Activated T-helper 1 cell treated with Interleukin-2 at 50 U/mL for 16 hours (primary cell): ENCODE data around the gene CERS1.

ENCODE experiments used
- DNase-seq: peaks from one replicate; pipeline ENCODE4 v3.0.0-alpha.2; 2020; ENCODE audit warnings: low read depth

The CERS1 gene

DNA sequence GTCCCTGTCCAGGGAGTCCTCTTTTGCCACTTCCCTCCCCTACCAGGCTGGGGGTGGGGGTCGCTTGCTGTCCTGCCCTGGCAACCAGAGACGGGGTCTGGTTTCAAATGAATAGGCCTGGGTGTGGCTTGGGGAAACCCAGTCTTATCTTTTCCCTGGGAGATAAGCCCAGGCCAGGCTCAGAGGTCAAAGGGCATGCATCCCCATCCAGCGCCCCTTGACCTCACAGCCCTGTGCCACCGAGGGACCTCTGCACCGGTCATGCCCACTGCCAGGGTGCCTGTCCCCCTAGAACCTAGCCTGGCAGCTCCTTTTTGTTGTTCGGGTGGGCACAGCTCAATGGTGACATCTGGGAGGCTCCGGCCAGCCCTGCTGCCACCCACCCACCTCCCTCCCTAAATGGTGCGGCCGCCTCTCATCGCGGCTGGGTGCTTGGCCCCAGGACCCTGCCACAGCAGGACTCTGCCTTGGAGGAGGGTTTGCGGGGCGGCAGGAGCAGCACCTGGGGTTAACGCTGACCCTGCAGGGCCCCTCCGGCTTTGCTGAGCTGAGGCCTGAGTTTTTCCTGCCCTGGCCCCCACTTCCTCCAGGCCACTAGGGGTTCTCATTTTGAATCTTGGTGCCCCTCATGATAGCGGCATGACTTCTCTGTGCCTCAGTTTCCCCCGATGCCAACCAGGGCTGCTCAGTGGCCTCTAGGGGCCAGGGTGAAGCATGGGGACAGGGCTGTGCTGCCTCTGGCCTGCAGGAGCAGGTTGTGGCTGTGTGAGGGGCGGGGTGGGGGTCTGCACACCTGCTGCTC, 2.9 kb upstream of the CERS1 start:
- no peak for DNase-seq

DNA sequence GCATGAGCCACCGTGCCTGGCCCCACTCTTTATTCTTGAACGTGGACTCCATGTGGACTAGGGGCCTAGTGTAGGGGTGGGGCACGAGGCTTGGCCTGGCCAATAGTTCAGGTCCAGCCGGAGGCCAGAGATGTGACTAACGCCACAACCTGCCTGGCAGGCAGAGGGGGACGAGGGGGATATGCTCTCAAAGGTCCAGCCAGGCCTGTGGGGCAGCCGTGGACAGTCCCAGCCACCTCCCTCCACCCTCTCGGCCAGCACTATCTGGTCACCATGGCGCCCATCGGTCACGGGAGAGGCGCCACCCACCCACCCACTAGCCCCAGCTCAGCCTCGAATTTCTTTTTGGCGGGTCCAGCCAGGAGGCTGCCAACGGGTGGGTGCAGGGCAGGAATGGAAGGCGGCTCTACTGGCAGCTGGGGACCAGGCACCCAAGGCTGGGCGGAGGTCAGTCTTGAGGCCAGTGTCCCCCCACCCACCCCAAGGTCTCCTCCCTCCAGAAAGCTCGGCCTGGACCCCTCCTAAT, 2.2 kb upstream of the CERS1 start:
- DNase-seq, result no peak

DNA sequence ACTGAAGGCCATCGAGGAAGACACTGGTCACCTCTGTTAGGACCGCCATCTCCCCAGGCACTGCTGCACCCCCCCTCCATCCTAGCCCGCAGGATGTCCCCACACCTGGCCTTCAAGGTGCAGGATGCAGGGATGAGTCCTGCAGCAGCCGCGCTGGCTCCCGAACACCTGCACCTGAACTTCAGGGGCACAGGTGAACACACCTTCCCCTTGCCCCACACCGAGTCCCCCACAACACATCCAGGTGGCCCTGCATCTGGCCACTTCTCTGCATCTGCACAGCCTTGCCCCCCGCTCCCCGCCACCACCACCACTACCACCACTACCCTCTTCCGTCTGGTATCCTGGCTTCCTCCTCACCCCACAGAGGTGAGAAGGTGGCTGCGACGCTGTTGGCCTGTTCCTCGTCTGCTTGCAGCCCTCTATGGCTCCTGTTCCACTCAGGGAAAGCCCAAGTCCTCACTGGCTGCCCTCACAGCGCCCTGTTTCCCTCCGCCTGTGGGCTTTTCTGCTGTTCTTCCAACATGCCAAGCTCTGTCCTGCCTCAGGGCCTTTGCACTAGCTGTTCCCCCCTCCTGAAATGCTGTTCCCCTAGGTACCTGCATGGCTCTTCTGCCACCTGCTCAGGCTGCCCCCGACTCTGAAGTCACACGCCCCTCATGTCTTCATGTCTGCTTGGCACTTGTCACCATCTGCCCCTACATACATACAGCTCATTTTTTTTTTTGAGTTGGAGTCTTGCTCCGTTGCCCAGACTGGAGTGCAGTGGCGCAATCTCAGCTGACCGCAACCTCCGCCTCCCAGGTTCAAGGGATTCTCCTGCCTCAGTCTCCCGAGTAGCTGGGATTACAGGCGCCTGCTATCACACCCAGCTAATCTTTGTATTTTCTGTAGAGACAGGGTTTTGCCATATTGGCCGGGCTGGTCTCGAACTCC, 1.4 kb upstream of the CERS1 start:
- no peak for DNase-seq

DNA sequence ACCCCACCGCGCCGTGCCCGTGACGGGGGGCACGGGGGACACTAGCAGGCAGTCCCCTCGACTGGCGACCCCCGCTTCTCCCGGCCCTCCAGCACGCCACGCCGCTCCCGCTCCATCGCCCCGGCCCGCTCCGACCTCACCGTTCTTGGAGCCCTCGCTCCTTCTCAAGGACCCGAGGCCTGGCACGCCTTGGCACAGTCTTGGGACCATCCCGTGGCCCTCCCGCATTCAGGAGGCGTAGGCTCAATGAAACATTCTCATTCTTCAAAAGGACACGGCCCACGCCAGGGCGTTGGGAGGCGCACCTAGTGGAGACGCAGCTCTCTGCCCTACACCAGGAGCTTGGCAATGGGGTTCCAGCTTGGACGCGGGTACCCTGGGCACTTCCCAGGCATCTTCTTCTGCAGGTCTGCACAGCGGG, 473 bp upstream of the CERS1 start:
- DNase-seq, result no peak

DNA sequence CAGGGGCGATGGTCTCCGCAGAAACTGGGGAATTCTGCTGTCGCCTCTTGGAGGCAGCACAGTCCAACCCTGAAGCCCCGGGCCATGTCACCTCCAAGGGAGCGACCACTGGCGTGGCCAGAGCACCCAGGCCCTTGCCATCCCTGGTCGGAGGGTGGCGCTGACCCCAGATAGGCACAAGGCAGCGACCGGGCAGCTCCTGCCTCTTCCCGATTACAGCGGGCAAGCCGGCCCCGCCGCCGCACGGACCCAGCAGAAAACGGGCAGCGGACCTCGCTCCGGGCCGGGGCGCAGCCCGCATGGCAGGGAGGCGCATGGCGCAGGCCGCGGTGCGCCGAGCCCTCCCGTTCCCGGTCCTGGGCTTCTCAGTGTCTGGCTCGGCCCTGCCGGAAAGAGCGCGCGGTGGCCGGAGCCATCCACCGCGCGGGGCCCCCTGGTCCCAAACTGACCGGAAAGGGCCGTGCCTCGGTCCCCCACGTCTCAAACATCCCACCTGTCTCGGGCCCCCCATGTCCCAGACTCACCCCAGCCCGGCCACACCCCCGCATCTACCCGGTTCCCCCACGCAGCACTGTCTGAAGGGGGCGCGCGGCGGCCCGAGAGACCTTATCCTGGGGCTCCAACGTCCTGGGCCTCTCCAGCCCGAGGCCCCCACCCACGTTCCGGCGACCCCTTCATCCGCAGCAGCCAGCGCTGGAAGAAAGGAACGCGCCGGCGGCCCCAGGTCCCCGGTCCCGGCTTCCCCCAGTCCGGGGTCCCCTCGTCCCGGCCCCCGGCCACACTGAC, 727 bp downstream of the CERS1 start:
- no peak for DNase-seq

DNA sequence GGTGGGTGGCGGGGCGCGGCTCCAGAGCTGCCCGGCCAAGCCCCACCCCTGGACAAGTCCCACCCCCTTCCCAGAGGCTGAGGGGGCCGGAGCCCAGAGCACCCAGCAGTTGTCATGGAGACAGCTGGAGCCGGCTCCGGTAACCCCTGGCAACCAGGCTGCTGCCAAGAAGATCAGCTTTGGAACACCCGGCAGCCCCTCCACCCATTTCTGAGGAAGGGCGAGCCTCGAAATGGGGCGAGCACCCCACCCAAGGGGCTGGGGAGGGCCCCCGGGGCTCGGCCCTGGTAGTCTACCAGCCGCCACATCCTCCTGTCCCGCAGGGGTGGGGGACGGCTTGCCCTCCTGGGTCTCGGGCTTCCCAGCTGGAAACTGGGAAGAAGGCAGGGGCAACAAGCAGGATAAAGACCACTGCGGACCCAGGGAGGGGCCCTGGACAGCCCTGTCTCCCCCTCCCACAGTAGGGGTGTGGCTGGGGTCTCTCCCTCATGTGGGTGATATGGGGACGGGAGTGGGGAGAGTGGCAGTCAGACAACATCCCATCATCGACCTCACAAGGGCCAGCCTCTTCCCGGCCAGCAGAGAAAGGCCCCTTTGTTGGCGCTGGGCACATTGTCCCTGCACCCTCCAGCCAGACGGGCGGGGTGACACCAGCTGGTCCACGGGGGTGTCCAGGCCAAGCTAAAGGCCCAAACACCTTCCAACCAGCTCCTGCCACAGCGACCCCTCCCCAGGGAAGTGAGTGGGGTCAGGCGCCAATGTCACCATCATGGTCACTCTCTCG, 1.5 kb downstream of the CERS1 start:
- DNase-seq, result no peak

DNA sequence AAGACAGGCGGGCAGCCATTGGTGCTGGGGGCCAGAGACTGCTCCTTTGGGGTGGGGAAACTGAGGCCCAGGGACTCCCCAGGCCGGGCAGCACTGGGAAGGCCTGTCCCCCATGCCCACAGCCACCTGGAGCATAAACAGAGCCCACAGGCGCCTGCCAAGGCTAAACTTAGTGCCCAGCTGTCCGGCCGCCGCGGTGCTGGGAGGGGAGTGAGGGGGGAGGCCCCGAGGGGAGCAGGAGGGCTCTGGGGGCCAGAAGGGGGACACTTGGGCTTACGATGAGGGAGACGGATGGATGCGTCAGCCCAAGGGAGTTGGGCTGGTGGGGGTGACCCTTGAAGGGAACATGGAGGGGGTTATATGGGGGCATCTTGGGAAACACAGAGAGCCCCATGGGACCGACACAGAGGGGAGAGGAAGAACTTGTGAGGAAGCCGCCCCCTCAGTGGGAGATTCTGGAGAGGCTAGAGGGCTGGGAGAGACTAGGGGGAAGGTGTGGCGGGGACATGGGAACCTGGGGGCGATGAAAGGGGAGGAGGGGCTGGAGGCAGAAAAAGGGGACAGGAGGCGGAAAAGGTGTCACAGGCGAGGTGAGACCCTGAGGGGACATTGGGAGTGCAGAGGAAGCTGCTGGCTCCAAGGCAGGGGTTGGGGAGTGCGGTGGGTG, 2.2 kb downstream of the CERS1 start:
- DNase-seq, result no peak

DNA sequence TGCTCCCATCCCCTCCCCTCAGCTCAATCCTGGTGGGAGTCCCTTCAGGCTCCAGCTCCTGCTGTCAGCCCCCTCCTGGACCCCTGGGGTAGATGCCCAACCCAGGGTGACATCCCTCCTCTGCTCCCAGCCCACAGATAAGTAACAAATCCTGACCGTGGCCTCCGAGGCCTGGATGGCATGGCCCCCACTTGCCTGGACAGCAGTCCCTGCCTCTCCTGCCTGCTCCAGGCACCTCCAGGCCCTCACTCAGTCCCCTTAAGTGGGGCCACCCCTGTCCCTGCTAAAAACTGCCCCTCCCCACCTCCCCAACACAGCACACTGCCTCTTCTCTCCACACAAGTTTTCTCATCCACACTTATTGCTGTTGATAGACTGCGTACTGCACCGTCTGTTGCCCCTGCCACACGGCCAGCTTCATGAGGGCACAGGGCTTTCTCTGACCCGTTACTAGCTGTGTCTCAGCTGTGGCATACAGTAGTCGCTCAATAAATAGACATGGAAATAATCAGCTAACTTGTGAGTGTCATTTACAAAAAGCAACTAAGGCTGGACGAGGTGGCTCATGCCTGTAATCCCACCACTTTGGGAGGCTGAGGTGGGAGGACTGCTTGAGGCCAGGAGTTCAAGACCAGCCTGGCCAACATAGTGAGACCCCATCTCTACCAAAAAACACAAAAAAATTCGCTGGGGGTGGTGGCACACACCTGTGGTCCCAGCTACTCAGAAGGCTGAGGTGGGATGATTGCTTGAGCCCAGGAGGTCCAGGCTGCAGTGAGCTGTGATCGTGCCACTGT, 5.8 kb downstream of the CERS1 start:
- DNase-seq, result no peak

DNA sequence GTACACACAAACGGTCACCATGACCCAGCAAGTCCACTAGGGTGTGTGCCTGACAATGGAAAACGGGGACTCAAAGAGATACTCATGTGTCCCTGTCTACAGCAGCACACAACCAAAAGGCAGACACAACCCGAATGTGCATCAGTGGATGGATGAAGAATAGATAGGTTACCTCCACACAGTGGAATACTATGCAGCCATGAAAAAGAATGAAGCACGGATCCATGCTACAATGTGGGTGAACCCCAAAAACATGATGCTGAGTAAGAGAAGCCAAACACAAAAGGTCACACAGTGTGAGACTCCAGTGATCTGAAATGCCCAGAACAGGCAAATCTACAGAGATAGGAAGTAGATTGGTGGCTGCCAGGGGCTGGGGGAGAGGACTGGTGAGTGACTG, 9.0 kb downstream of the CERS1 start:
- no peak for DNase-seq

DNA sequence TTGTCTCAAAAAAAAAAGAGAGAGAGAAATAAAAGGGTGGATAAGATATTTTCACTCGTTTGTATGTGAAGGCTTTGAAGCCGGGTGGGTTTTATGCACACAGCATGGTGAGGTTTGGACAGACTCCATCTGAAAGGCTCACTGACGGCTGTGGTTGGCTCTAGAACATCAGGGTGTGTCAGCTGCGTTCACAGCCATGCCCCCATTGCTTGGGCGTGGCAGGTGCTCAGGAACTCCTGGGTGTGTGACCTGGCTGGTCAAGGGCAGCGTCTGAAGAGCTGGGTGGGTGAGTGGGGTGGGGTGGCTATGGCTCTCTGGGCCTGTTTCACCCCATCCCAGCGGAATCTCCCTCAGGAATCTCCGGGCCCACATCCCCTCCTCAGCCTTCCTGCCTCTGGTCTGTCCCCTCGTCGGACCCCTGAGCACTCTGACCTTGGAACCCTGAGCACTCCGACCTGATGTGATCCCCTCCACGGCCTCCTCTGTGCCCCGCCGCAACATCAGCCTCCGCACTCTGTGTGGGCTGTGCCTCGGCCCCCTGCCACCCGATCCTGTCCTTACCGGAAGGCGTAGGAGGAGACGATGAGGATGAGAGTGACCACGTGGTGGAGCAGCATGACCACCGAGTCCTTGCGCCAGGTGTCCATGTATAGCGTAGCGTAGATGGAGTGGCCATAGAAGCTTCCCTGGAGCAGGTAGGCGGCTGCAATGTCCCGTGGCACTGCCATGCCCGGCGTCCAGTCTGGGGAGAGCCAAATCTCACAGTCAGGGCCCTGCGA, 12.2 kb downstream of the CERS1 start:
- no peak for DNase-seq

DNA sequence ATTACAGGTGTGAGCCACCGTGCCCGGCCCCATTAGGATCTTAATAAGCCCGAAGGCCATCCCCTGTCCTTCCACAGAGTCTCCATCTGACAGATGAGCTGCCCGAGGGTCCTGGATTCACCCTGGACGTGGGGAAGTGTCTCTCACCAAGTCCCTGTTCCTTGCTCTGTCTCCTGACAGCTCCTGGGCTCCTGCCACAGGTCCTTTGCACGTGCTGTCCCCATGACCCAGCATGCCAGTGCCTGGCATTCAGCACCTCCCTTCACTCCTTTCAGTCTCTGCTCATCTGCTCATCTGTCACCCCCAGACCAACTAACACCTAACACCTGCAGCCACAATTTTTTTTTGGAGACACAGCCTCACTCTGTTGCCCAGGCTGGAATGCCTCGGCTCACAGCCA, 14.5 kb downstream of the CERS1 start:
- DNase-seq, result no peak

DNA sequence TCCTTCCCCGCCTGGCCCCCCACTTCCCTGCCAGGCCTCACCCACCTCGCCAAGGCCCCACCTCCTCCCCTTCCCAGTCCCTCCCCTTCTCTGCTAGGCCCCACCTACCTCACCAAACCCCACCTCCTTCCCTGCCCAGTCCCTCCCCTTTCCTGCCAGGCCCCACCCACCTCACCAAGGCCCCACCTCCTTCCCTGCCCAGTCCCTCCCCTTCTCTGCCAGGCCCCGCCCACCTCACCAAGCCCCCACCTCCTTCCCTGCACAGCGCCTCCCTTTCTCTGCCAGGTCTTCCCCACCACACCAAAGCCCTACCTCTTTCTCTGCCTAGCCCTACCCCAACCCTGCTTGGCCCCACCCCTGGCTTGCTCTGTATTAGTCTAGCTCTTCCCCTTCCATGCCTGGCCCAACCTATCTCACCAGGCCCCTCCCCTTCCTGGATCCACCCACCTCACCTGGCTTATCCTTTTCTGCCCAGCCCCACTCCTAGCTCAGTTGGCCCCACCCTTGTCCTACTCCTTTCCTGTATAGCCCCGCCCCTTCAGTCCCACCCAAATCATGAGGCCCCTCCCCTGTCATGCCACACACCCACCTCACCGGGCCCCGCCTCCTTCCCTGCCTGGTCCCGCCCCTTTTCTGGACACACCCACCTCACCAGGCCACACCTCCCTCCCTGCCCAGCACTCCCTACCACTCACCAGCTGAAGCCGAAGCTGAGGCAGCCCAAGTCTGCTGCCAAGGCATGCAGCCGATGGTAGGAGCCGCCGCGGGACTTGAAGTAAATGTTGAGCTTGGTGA, 16.2 kb downstream of the CERS1 start:
- no peak for DNase-seq

DNA sequence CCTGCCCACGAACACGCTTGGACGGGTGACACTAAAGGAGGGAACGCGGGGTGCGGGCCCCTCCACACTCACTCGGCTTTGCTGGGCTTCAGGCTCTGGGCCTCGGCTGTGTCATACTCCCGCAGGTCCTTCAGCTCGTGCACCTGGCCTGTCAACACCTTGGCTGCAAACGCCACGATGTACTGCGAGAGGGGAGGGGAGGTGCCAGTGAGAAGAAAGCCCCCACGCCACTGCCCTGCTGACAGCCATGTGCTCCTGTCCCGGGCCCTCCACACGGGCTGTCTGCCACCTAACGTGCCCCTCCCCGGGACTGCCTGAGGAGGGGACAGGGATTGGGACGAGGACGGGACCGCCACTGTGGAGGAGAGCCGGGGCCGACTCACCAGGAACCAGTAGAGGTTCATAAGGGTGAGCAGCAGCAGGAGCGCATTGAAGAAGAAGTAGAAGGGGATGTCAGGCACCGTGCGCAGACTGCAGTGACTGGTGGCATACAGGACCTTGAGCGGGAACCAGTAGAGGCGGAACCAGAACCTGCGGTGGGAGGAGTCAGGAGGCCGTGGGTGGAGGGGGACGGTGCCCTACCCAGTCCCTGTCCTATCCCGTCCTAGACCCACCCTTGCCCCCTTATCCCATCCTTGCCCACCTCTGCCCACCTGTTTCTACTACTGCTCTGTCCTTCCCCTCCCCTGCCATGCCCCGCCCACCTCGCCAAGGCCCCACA, 16.9 kb downstream of the CERS1 start:
- no peak for DNase-seq

DNA sequence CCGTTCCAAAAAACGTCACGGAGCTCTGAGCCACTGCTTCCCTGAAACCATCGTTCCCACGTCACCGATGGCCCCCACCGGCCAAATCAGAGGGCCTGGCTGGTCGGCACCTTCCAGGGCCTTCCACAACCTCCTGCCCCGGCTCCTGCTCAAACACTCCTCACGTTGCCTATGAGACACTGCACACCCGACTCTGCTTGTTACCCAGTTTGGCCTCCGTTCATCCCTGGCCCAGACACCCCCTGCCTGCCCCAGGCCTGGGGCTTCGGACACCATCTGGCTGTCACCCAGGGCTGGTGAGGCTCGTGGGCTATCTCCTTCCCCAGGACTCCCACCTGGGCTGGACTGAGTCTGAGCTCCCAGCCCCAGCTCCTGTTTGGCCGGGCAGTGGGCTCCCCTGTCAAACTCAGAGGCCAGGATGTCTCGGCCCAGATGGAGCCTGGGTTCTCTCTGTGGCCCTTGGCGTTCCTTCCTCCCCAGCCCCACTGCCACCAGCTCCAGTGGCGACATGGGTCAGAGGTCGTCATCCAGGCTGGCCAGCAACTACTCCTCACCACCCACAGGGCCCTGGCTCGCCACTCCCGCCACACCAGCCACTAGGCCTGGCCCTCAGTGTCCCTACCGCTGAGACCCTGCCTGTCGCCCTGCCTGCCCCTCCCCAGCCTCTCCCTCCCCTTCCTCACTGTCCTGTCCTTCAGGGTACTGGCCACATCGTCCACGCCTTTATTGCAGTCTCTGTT, 17.7 kb downstream of the CERS1 start:
- DNase-seq, result no peak

DNA sequence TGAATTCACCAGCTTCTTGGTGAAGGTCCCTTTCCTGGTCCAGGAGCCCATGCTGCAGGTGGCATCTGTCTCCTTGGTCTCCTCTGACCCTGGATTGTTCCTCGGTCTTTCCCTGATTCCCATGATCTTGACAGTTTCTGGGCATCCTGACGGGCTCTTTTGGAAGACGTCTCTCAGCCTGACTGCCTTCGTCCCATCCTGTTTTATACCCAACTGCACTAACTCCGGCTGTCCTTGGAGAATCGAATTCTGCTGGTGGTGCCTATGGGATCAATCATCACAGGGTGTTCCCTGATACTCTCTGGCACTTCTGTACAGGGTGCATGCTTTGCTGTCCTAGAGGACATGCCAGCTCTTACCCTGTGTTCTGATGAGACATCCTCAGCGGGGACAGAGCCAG, 19.1 kb downstream of the CERS1 start:
- no peak for DNase-seq

DNA sequence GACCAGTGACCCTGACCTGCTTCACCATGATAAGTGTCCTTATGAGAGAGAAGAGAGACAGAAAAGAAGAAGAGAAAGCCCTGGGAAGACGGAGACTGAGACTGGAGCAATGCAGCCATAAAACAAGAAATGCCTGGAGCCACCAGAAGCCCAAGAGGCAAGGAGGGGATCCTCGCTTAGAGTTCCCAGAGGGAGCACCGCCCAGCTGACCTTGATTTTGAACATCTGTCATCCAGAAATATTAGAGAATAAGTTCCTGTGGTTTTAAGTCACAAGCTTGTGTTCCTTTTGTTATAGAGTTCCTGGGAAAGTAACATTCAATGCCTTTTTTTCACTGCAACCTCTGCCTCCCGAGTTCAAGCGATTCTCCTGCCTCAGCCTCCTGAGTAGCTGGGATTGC, 20.2 kb downstream of the CERS1 start:
- DNase-seq, result no peak

DNA sequence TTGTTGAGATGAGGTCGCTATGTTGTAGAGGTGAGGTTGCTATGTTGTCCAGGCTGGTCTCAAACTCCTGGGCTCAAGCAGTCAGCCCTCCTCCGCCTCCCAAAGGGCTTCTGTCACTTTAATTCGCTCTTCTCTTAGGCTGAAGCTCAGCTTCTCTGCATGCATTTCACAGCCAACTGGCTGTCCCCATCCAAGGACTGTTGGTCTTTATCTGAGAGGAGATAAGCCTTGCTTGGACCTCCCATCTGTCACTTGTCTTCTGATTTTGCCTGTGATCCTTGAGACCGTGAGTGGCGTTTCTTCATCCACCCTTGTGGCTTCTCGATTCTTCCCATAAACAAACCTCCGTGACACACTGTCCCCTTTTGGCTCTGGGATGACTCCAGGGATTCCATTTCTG, 24.4 kb downstream of the CERS1 start:
- no peak for DNase-seq
